GM10248 (cell line): ENCODE measurements around the gene PTMA.
"Not testable (repeated sequence)": the region's sequence is repeated elsewhere in the genome, so short reads cannot be mapped to it uniquely, and the experiment has no call there.

Experiments used
- CTCF ChIA-PET: fragments of 300-600 bp; sonication (Branson Sonifier 250); formaldehyde crosslinking; extraction: SDS; loops from one replicate; lab custom pipeline; 2021; ENCODE audit warnings: antibody characterized with exemption; lab: Yijun Ruan, JAX
- POLR2A ChIA-PET: fragments of 350-650 bp; sonication (Branson Sonifier 250); formaldehyde crosslinking; extraction: SDS; loops from one replicate; lab custom pipeline; 2020; ENCODE audit warnings: antibody characterized with exemption; lab: Yijun Ruan, JAX
- DNase-seq: peaks from one replicate; pipeline ENCODE4 v3.0.0; 2012; ENCODE audit errors: extremely low spot score
- TF ChIP-seq, protein P1 (sequence below): IDR thresholded peaks from 2 replicates; pipeline ENCODE4 v1.5.1; 2012; ENCODE audit warnings: mild to moderate bottlenecking, low read depth; ENCODE audit errors: extremely low read depth, missing control alignments, control extremely low read depth

Gene PTMA

DNA sequence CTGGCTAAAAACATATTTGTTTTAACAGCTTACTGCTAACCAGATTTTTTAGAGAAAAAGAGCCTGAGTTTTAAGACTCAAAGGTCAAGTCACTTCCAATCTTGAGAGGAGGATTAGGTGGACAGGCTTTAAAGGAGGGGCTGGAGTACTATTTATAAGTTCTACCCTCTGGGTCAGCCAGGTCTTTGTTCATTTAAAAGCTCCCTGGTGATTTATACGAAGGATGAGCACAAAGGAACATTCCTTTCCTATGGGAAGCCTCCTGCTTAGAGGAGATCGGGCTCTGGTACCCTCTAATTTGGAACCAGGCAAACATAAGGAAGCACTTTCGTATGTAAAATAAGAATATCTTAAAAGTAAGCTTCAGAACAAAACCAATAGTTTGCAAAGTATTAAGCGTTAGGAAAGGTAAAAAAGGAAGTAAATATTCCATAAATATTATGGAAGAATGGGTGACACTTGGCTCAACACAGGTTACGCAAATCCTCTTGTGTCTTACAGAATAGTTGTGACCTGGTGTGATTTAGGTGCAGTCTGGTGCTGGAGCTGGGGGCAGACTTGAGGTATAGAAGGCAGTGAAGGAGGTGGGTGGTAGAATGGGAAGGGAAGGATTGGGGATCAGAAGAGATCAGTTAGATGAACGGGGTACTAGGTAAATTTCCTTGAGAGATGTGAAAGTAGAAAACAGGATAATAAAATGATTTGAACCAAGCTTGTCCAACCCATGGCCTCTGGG, 37.1 kb downstream of the PTMA start:
- CTCF ChIA-PET, result interaction anchor here (0.9 to 2.2 kb wide), 7 partner anchors 9 to 73 kb away, joined by 3 to 6 read pairs (median 3); no protein-coding TSS in a partner anchor
- DNase-seq, result no peak
- TF ChIP-seq, protein P1, sequence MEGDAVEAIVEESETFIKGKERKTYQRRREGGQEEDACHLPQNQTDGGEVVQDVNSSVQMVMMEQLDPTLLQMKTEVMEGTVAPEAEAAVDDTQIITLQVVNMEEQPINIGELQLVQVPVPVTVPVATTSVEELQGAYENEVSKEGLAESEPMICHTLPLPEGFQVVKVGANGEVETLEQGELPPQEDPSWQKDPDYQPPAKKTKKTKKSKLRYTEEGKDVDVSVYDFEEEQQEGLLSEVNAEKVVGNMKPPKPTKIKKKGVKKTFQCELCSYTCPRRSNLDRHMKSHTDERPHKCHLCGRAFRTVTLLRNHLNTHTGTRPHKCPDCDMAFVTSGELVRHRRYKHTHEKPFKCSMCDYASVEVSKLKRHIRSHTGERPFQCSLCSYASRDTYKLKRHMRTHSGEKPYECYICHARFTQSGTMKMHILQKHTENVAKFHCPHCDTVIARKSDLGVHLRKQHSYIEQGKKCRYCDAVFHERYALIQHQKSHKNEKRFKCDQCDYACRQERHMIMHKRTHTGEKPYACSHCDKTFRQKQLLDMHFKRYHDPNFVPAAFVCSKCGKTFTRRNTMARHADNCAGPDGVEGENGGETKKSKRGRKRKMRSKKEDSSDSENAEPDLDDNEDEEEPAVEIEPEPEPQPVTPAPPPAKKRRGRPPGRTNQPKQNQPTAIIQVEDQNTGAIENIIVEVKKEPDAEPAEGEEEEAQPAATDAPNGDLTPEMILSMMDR, result no peak
- POLR2A ChIA-PET, result no interaction called here

DNA sequence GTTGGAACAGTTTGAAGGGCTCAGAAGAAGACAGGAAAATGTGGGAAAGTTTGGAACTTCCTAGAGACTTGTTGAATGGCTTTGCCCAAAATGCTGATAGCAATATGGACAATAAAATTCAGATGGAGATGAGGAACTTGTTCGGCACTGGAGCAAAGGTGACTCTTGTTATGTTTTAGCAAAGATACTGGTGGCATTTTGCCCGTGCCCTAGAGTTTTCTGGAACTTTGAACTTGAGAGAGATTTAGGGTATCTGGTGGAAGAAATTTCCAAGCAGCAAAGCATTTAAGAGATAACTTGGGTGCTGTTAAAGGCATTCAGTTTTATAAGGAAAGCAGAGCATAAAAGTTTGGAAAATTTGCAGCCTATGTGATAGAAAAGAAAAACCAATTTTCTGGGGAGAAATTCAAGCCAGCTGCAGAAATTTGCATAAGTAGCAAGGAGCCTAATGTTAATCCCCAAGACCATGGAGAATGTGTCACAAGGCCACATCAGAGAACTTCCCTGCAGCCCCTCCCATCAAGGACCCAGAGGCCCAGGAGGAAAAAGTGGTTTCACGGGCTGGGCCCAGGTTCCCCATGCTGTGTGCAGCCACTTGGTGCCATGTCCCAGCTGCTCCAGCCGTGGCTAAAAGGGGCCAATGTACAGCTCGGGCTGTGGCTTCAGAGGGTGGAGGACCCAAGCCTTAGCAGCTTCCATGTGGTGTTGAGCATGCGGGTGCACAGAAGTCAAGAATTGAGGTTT, 40.0 kb downstream of the PTMA start:
- CTCF ChIA-PET, result interaction anchor here (1.1 to 1.5 kb wide), 3 partner anchors 14 to 17 kb away, joined by 3 read pairs; no protein-coding TSS in a partner anchor
- POLR2A ChIA-PET, DNase-seq: not testable (repeated sequence)

DNA sequence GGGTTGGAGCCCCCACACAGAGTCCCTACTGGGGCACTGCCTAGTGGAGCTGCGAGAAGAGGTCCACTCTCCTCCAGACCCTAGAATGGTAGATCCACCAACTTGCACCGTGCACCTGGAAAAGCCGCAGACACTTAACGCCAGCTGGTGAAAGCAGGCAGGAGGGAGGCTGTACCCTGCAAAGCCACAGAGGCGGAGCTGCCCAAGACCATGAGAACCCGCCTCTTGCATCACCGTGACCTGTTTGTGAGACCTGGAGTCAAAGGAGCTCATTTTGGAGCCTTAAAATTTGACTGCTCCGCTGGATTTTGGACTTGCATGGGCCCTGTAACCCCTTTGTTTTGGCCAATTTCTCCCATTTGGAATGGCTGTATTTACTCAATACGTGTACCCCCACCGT, 40.7 kb downstream of the PTMA start:
- CTCF ChIA-PET, result interaction anchor here (1.1 to 2.1 kb wide), 4 partner anchors 9 to 35 kb away, joined by 3 to 6 read pairs (median 3); no protein-coding TSS in a partner anchor

DNA sequence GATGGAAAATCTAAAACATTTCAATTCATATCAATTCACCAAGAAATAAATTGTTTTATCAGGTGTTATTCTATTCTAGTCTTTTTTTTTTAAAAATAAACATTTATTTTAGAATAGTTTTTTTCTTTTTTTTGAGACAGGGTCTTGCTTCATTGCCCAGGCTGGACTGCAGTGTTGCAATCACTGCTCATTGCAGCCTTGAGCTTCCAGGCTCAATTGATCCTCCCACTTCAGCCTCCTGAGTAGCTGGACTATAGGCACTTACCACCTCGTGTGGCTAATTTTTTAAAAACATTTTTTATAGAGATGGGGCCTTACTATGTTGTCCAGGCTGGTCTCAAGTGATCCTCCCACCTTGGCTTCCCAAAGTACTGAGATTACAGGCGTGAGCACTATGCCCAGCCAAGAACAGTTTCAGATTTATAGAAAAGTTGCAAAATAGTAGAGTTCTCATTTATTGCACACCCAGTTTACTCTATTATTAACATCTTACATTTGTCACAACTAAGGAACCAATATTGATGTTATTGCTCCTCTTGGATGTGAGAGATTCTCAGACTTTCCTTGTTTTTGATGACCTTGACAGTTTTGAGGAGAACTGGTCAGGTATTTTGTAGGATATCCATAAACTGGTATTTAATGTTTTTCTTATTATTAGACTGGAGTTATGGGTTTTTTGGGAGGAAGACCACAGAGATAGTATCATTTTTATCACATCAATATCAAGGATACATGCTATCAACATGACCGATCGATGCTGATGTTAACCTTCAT, 42.9 kb downstream of the PTMA start:
- no peak for DNase-seq
- POLR2A ChIA-PET, result no interaction called here
- CTCF ChIA-PET, result interaction anchor here (1.2 to 2.1 kb wide), 3 partner anchors 37 to 74 kb away, joined by 3 to 6 read pairs (median 4); no protein-coding TSS in a partner anchor
- TF ChIP-seq, protein P1, result no peak

More for the DNA sequence above, 40.7 kb downstream of the PTMA start:
- DNase-seq, POLR2A ChIA-PET: not testable (repeated sequence)

DNA sequence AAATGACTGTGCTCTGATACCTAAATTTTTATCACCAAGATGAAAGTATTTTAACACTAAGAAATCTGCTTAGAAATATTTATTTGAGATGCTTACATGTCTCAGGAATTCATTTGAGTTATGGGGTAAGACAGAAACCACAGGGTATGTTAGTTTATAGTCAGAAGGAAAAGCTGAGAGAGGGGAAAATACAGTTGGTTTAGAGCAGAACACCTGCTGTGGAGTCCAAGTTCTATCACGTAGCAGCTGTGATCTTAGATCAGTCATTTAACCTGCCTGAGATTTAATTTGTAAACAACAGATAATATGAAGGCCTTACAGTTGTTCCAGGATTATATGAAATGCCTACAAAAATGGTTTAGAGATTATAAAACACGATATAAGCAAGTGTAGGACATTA, 43.7 kb downstream of the PTMA start:
- TF ChIP-seq, protein P1, result no peak
- POLR2A ChIA-PET, result no interaction called here
- CTCF ChIA-PET, result interaction anchor here (1.2 to 1.3 kb wide), 2 partner anchors 38 to 74 kb away, joined by 3 to 4 read pairs; no protein-coding TSS in a partner anchor
- DNase-seq, result no peak

DNA sequence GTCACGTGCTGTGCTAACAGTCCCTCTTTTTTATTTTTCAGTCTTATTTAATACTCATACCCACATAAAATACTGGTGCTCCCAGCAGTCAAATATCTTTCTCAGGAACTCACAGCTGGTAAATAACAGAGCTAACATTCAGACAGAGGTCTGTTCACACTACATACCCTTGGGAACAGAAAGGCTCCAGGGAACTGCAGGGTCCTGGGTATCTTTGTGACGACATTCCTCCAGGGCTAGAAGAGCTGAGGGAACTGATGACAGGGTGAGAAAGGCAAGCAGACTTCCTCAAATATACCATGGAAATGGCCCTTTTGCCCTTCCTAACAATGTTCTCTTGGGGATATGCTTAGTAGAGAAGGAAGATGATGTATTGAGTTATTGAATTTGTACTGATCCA, 53.4 kb downstream of the PTMA start:
- ChIA-PET POLR2A (interaction anchor here (0.6 kb wide), 1 partner anchor 149 kb away, joined by 4 read pairs; no protein-coding TSS in a partner anchor), CTCF (interaction anchor here (0.9 to 2.5 kb wide), 10 partner anchors 10 to 47 kb away, joined by 3 to 8 read pairs (median 4); no protein-coding TSS in a partner anchor)
- TF ChIP-seq, protein P1, result no peak
- no peak for DNase-seq
